ENCODE measurements around the gene CACNA1C. TPM values are rescaled to one million over a fixed set of nuclear protein-coding genes. Genes with fewer than 3 reads are reported as not detected.

CACNA1C gene
- total RNA-seq, 1 experiment from 2014 or later, result 1.1 TPM

GRCh38 chr12:2393016-2393415, 340.2 kb downstream of the CACNA1C start:
- H3K27ac ChIP-seq (ENCODE audit: insufficient read length, low read depth, low read length), result no peak overlapping the region
- H3K56ac ChIP-seq (ENCODE audit: insufficient read length, low read depth, low read length), result no peak overlapping the region
- H2BK12ac ChIP-seq (ENCODE audit: insufficient read length, low read depth, low read length), result no peak overlapping the region
- H3K18ac ChIP-seq (ENCODE audit: insufficient read length, low read depth, low read length), result no peak overlapping the region
- H2BK15ac ChIP-seq (ENCODE audit: low read depth, low read length), result no peak overlapping the region
- no peak overlapping the region for H3K14ac ChIP-seq (ENCODE audit: insufficient read depth, low read length)
- H3K9me3 ChIP-seq (ENCODE audit: control insufficient read depth, low read depth, low read length), result no peaks in the 10 kb centered on the region
- H2BK120ac ChIP-seq (ENCODE audit: low read depth, low read length, poor library complexity, severe bottlenecking), result no peak overlapping the region
- no peak overlapping the region for H3K9ac ChIP-seq (ENCODE audit: extremely low read depth, insufficient read length, low read length)
- no peak overlapping the region for H3K4me2 ChIP-seq (ENCODE audit: insufficient read depth, insufficient read length, low read length)
- H3K4me1 Mint-ChIP-seq, result peaks cover 2 to 5% of the 10 kb centered on the region in 2 experiments; a peak in 2 of 4 replicates
- H3K23ac ChIP-seq (ENCODE audit: insufficient read length, low read depth, low read length), result no peak overlapping the region
- H3K27ac Mint-ChIP-seq, result no peak overlapping the region
- no peaks in the 10 kb centered on the region for H3K4me1 ChIP-seq (ENCODE audit: insufficient read depth, low read length)
- no peak overlapping the region for H3K4ac ChIP-seq (ENCODE audit: low read depth, low read length)
- no peaks in the 10 kb centered on the region for H3K79me2 ChIP-seq (ENCODE audit: insufficient read depth, low read length)
- no peak overlapping the region for H2AK5ac ChIP-seq (ENCODE audit: insufficient read length, low read length)
- H4K20me1 ChIP-seq (ENCODE audit: control insufficient read depth, insufficient read depth, insufficient read length), result no peaks in the 10 kb centered on the region
- H4K91ac ChIP-seq (ENCODE audit: insufficient read length, low read depth, low read length), result no peak overlapping the region
- no peaks in the 10 kb centered on the region for H3K9me3 Mint-ChIP-seq
- no peak for DNase-seq
- no peaks in the 10 kb centered on the region; the same call in 1 of the 2 replicates for H3K27me3 Mint-ChIP-seq (ENCODE audit: low read depth)
- H2BK5ac ChIP-seq (ENCODE audit: insufficient read length, low read length), result no peak overlapping the region
- H3K27me3 ChIP-seq (ENCODE audit: insufficient read depth, low read length), result no peaks in the 10 kb centered on the region
- no peak overlapping the region for H4K5ac ChIP-seq (ENCODE audit: insufficient read length, low read depth, low read length)
- H4K8ac ChIP-seq (replicated peaks; ENCODE audit: insufficient read length, low read depth, low read length), result no peak overlapping the region
- WGBS (ENCODE audit: extremely low coverage, insufficient read length, low lambda C conversion rate), result no CpG with 5 or more reads among the region's 4 CpGs
- no peak overlapping the region for H3K4me3 Mint-ChIP-seq
- H3K79me1 ChIP-seq (ENCODE audit: insufficient read depth, low read depth, low read length, poor library complexity, severe bottlenecking), result no peaks in the 10 kb centered on the region
- H2AFZ ChIP-seq (ENCODE audit: low read length), result no peak overlapping the region
- no peak overlapping the region for H2BK20ac ChIP-seq (ENCODE audit: low read depth, low read length, poor library complexity, severe bottlenecking)
- H3T11ph ChIP-seq (ENCODE audit: low read length), result no peak overlapping the region
- TF ChIP-seq CTCF (conservative IDR thresholded peaks at IDR 0.05), result no peak
- no peaks in the 10 kb centered on the region for H3K23me2 ChIP-seq (ENCODE audit: insufficient read length, low read depth, low read length, poor library complexity, severe bottlenecking)
- H3K36me3 Mint-ChIP-seq (ENCODE audit: insufficient read depth in 1 of 3, low read depth in 3 of 3), result no peaks in the 10 kb centered on the region

Measured in H9 (cell line).